SK-N-MC (cell line): ENCODE data around the gene INPP5A.

ENCODE experiments used
- EZH2 ChIP-seq: fragments of 200-600 bp; sonication (generic); IDR thresholded peaks from one replicate; pipeline ENCODE4 v1.6.1; 2017; ENCODE audit warnings: antibody characterized with exemption
- FOXP2 ChIP-seq: optimal IDR thresholded peaks from 2 replicates; pipeline ENCODE3; 2011; ENCODE audit warnings: mild to moderate bottlenecking, moderate library complexity; ENCODE audit not compliant: insufficient read depth; ENCODE audit errors: extremely low read length, control extremely low read depth
- POLR2AphosphoS5 ChIP-seq: IDR thresholded peaks from 2 replicates; pipeline ENCODE4 v1.6.1; 2012; ENCODE audit warnings: mild to moderate bottlenecking, low read depth, low read length, borderline replicate concordance

DNA sequence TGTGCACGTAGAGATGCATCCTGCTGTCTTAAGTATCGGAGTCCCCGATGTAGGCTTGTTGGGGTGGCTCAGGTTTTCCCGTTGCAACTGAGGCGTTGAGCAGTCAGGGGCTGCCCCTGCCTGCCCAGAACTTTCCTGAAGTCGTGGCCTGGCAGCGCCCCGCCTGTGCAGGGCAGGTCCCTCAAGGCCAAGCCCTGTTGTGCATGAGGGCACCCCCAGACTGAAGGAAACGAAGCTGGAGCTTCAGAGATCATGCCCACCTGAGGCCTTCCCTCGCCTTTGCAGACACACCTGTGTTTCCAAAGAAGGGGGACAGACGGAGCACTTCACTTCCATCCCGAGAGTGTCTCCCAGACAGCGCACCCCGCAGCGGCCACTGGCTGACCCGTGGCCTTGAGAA is 127.3 kb downstream of the INPP5A start:
- TF ChIP-seq POLR2AphosphoS5 (no peak), EZH2 (no peak), FOXP2 (no peak)
